ENCODE results near the gene KIF2A.
"Not testable (repeated sequence)": the region's sequence is repeated elsewhere in the genome, so short reads cannot be mapped to it uniquely, and the experiment has no call there.

KIF2A gene

DNA sequence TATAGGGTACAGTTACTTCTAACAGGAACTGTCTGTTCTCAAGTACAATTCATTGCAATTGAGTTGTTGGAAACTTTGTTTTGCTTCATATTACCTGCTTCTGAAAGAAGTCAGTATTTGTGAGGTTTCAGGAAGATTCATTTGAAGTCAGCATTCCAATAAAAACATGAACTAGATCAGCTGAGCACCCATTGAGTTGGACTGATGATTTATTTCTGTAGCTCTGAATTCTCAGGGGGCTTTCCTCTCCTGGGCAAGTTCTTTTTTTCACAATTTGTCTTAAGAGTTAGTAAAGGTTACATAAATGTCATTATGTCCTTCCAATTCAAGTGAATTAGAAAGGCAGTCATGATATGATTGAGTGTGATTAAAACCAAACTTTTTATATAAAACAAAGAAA, 16.2 kb upstream of the KIF2A start:
- no peak overlapping the region for H3K4me3 ChIP-seq
- H3K36me3 ChIP-seq: no peaks in the 10 kb centered on the region
- H3K4me1 ChIP-seq: no peaks in the 10 kb centered on the region
- H3K27ac ChIP-seq: no peak overlapping the region
- H3K27me3 ChIP-seq: no peaks in the 10 kb centered on the region
- DNase-seq: no peak
- TF ChIP-seq, protein P1, sequence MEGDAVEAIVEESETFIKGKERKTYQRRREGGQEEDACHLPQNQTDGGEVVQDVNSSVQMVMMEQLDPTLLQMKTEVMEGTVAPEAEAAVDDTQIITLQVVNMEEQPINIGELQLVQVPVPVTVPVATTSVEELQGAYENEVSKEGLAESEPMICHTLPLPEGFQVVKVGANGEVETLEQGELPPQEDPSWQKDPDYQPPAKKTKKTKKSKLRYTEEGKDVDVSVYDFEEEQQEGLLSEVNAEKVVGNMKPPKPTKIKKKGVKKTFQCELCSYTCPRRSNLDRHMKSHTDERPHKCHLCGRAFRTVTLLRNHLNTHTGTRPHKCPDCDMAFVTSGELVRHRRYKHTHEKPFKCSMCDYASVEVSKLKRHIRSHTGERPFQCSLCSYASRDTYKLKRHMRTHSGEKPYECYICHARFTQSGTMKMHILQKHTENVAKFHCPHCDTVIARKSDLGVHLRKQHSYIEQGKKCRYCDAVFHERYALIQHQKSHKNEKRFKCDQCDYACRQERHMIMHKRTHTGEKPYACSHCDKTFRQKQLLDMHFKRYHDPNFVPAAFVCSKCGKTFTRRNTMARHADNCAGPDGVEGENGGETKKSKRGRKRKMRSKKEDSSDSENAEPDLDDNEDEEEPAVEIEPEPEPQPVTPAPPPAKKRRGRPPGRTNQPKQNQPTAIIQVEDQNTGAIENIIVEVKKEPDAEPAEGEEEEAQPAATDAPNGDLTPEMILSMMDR (IDR thresholded peaks at IDR 0.05): no peak
- intact Hi-C loops (cut with DNase I; ENCODE audit: low total_unique reads): no loop called here
- H3K9me3 ChIP-seq: no peaks in the 10 kb centered on the region

DNA sequence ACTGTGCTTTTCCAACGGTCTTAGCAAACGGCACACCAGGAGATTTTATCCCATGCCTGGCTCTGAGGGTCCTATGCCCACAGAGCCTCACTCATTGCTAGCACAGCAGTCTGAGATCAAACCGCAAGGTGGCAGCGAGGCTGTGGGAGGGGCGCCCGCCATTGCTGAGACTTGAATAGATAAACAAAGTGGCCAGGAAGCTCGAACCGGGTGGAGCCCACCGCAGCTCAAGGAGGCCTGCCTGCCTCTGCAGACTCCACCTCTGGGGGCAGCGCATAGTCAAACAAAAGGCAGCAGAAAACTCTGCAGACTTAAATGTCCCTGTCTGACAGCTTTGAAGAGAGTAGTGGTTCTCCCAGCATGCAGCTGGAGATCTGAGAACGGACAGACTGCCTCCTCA, 14.2 kb upstream of the KIF2A start:
- H3K27me3 ChIP-seq; H3K4me3 ChIP-seq; intact Hi-C loops (cut with DNase I; ENCODE audit: low total_unique reads); H3K4me1 ChIP-seq; H3K9me3 ChIP-seq; DNase-seq; H3K27ac ChIP-seq; H3K36me3 ChIP-seq: not testable (repeated sequence)

DNA sequence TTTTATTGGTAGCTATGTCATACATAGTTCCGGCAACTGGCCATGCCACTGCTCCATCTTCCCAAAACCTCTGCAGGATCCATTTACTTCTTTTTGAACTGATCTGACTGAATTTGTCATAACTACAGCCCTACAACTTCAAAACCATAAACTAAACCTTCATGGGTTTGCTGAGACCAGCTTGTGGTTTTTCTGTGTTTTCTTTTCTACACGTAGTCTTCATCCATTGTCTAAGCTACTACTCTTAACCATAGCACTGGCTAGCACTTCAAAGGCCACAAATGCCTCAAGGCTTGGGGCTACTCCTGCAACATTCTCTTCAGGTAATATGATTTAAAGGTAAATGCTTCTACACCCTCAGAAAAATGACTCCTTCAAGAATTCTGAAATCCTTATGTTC, 9.0 kb upstream of the KIF2A start:
- Histone ChIP-seq H3K9me3 (no peaks in the 10 kb centered on the region), H3K27ac (no peak overlapping the region), H3K27me3 (no peaks in the 10 kb centered on the region), H3K4me1 (no peaks in the 10 kb centered on the region), H3K36me3 (no peaks in the 10 kb centered on the region), H3K4me3 (no peak overlapping the region)
- TF ChIP-seq, protein P1 (IDR thresholded peaks at IDR 0.05): no peak
- DNase-seq: no peak
- intact Hi-C loops (cut with DNase I; ENCODE audit: low total_unique reads): no loop called here

DNA sequence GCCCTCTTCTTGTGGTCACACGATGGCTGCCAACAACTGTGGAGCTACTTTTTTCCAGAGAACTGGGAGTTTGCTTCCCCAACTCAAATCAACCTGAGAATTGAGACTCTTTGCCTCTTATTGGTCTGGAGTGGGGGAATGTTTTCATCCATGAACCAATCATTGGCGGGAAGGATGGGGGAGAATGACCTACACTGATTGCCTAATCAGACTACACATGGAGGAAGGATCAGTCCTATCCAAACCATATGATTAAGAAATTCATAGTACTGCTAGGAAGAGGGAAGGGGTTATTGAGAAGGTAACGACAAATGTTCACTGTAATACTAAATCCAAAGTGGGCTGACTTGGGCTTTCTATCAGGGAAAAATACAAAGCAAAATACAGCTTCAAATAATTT, 7.9 kb upstream of the KIF2A start:
- no peak for DNase-seq
- TF ChIP-seq, protein P1 (IDR thresholded peaks at IDR 0.05): no peak
- Histone ChIP-seq H3K4me3 (no peak overlapping the region), H3K27me3 (no peaks in the 10 kb centered on the region), H3K36me3 (no peaks in the 10 kb centered on the region), H3K9me3 (no peaks in the 10 kb centered on the region), H3K4me1 (no peaks in the 10 kb centered on the region), H3K27ac (no peak overlapping the region)
- intact Hi-C loops (cut with DNase I; ENCODE audit: low total_unique reads): no loop called here

DNA sequence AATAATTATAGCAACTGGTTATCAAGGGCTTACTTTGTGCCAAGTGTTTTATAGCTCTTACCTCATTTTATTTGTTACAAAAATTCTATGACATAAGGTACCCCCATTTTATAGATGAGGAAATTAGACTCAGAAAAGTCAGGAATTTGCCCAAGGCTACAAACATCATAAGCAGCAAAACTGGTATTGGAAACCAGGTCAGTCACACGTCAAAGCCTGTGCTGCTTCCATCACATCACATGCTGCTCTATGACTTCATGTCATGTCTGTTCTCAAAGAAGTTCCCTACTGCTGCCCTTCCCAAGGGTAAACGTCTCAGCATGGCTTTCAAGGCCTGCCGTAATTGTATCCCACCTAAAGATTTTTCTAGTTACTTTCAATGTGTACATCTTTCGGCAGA, 6.9 kb upstream of the KIF2A start:
- Histone ChIP-seq H3K27me3 (no peaks in the 10 kb centered on the region), H3K4me1 (no peaks in the 10 kb centered on the region), H3K36me3 (no peaks in the 10 kb centered on the region), H3K27ac (no peak overlapping the region), H3K4me3 (no peak overlapping the region), H3K9me3 (no peaks in the 10 kb centered on the region)
- intact Hi-C loops (cut with DNase I; ENCODE audit: low total_unique reads): no loop called here
- DNase-seq: no peak
- TF ChIP-seq, protein P1 (IDR thresholded peaks at IDR 0.05): no peak

DNA sequence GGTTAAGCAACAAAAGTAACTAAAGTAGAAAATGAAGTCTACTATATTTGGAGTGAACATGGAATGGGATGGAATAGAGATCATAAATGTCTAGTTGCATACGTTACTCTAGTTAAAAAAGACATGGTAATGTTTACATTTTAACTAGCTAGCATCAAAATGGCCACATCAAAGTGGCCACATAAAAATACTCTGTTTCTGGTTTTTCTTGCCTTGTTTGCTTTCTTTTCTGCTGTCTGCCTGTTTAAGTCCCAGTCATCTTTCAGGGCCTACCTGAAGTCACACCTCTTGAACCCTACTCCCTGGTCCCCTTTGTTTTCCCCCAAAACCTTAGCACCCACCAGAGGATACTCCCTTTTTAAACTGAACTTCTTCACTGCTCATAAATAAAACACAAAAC, 6.4 kb upstream of the KIF2A start:
- H3K4me3 ChIP-seq: no peak overlapping the region
- no peaks in the 10 kb centered on the region for H3K4me1 ChIP-seq
- TF ChIP-seq, protein P1 (IDR thresholded peaks at IDR 0.05): no peak
- no peak for DNase-seq
- no peaks in the 10 kb centered on the region for H3K9me3 ChIP-seq
- H3K27ac ChIP-seq: no peak overlapping the region
- intact Hi-C loops (cut with DNase I; ENCODE audit: low total_unique reads): no loop called here
- H3K36me3 ChIP-seq: no peaks in the 10 kb centered on the region
- H3K27me3 ChIP-seq: no peaks in the 10 kb centered on the region
